Heart right ventricle (tissue), 16 donors: ENCODE measurements around the gene GALK2. TPM values are rescaled to one million over a fixed set of nuclear protein-coding genes. Genes with fewer than 3 reads are reported as not detected.
"Not testable (repeated sequence)": the region's sequence is repeated elsewhere in the genome, so short reads cannot be mapped to it uniquely, and the experiment has no call there.

Experiments used
- ATAC-seq, 8 donors: fragments of 200-7000 bp; cut with Tn5 transposase; one replicate each; pipeline ENCODE4 v1.9.1; 2020; ENCODE audit warnings: mild to moderate bottlenecking in 8 of 8, moderate library complexity in 8 of 8, moderate number of reproducible peaks in 1 of 8
- DNase-seq, 2 donors: peaks; one replicate each; pipeline ENCODE4 v3.0.0-alpha.2; 2020
- H3K27ac ChIP-seq, 10 donors: fragments of 200-600 bp; sonication (generic) in 2 of 10; one replicate each; pipeline versions ENCODE4 v1.5.0 to v1.8.0; 2020 to 2022; ENCODE audit warnings: mild to moderate bottlenecking in 3 of 10
- H3K27me3 ChIP-seq, 7 donors: fragments of 200-600 bp; one replicate each; pipeline ENCODE4 v1.8.0; 2021 to 2022; ENCODE audit warnings: mild to moderate bottlenecking in 2 of 7
- H3K36me3 ChIP-seq, 9 donors: fragments of 200-600 bp; sonication (generic) in 1 of 9; one replicate each; pipeline versions ENCODE4 v1.5.0 to v1.8.0; 2020 to 2022; ENCODE audit warnings: mild to moderate bottlenecking in 2 of 9
- H3K4me1 ChIP-seq, 9 donors: fragments of 200-600 bp; sonication (generic) in 1 of 9; one replicate each; pipeline versions ENCODE4 v1.5.0 to v1.8.0; 2020 to 2022; ENCODE audit warnings: mild to moderate bottlenecking in 4 of 9
- H3K4me3 ChIP-seq, 10 donors: fragments of 200-600 bp; sonication (generic) in 2 of 10; one replicate each; pipeline versions ENCODE4 v1.5.0 to v1.8.0; 2020 to 2022; ENCODE audit warnings: mild to moderate bottlenecking in 7 of 10, moderate library complexity in 2 of 10
- H3K9me3 ChIP-seq, 11 donors: fragments of 200-600 bp in 10 of 11; sonication (generic) in 2 of 11; one replicate each; pipeline versions ENCODE4 v1.5.0 to v1.8.0; 2013 to 2022; ENCODE audit warnings: mild to moderate bottlenecking in 2 of 11, control low read depth in 1 of 11, moderate library complexity in 1 of 11
- WGBS, 2 donors: extraction: QIAGEN DNeasy Blood & Tissue Kit; methylation state at CpG; one replicate each; pipeline ENCODE4 v1.1.7; 2013; ENCODE audit warnings: inconsistent platforms in 1 of 2; 5-methylcytosine and 5-hydroxymethylcytosine counted together
- intact Hi-C, 10 donors: fragments of 100-400 bp; cut with DNase I; formaldehyde crosslinking; loops; one replicate each; pipeline versions ENCODE4 v1.11.1 to v1.14.2; 2022
- polyA plus RNA-seq, 2 donors: library from polyadenylated mRNA; stranded (reverse); fragments of 200-250 nt; gene quantifications; one replicate each; pipeline ENCODE4 v1.2.3, GENCODE V29; 2013
- total RNA-seq, 10 donors: library from RNA; stranded (reverse); fragmentation: NEBNext Ultra II Directional in 3 of 10; extraction: Animal tissue kit (Norgen Biotek cat#: 25700) in 3 of 10; gene quantifications; one replicate each; pipeline versions ENCODE4 v1.2.1 to v1.2.4, GENCODE V29; 2021 to 2023
- TF ChIP-seq, protein P1 (sequence below), 9 donors: fragments of 200-600 bp; sonication (generic) in 2 of 9; IDR thresholded peaks; one replicate each; pipeline versions ENCODE4 v1.5.0 to v1.8.0; 2021 to 2022; ENCODE audit warnings: antibody characterized with exemption in 9 of 9, mild to moderate bottlenecking in 5 of 9, moderate library complexity in 1 of 9
- donor health status: Arrhythmogenic right ventricular cardiomyopathy.
- donor health status: ischemic (EF 13 %, LVEDD 7.1; RV severe dilation, severe dysfunction).
- donor health status: healthy with polysubstance abuse.
- donor health status: DM: no; HTN: yes; CAD: no.
- donor health status: DM: no; HTN: no; CAD: no.
- donor health status: ischemic (EF 25% LVEDD 6.9; RV normal size, moderate dysfunction).
- donor health status: ischemic (EF 25% LVEDD 5.7; RV mildly dilated, moderate dysfunction).
- donor health status: healthy.
- donor health status: DM: yes; HTN: yes; CAD: no.
- donor health status: Ischemic cardiomyopathy.
- donor health status: ischemic (EF 35%, LVEDD 5.7; RV mildly dilated, moderate dysfunction).
- donor health status: nonischemic (EF 11% LVEDD 7.7; RV severe dilation, severe dysfunction).
- donor health status: DM: yes; HTN: yes; CAD: no.
- donor health status: PGD.
- donor health status: ischemic (EF 29% LVEDD 5.4; RV normal size, mild dysfunction).
- donor health status: nonischemic (EF 23%, LVEDD 6.1; RV moderate dilation, normal function).

GALK2 gene
- total and polyA plus RNA-seq, 12 donors: 6.2 to 43.9 (median 35.5) TPM

DNA sequence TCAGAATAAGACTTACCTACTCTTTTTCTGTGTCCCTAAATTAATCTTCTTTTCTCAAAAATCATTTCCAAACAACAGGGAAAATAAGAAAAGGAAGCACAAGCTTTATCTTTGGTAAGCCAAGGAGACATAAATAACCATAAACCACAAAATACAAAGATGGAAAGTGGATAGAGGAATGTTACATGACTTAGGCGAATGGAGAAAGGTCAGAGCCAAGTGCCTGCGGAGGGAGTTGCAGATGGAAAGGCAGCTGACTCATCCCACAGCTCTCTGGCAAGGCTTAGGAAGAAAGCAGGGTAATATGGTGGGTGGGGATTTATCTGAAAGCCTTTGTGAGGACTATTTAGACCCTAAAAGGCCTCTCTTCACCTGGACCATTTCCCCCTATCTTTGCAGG, 72.8 kb downstream of the GALK2 start:
- Histone ChIP-seq H3K4me1 (peaks cover 0 to 28% (median 9%) of the 10 kb centered on the region in 9 donors), H3K36me3 (peaks cover 0 to 64% (median 0%) of the 10 kb centered on the region in 9 donors), H3K4me3 (no peak overlapping the region), H3K9me3 (no peaks in the 10 kb centered on the region), H3K27me3 (no peaks in the 10 kb centered on the region), H3K27ac (peak overlapping the region in 1 of 10 donors; percentile 32)
- ATAC-seq (peak in 3 of 8 donors; percentile 72 to 78 (median 74)), DNase-seq (no peak)
- WGBS, 2 donors: 71 to 72% methylated on average over 2 of the region's 2 CpGs
- TF ChIP-seq, protein P1, sequence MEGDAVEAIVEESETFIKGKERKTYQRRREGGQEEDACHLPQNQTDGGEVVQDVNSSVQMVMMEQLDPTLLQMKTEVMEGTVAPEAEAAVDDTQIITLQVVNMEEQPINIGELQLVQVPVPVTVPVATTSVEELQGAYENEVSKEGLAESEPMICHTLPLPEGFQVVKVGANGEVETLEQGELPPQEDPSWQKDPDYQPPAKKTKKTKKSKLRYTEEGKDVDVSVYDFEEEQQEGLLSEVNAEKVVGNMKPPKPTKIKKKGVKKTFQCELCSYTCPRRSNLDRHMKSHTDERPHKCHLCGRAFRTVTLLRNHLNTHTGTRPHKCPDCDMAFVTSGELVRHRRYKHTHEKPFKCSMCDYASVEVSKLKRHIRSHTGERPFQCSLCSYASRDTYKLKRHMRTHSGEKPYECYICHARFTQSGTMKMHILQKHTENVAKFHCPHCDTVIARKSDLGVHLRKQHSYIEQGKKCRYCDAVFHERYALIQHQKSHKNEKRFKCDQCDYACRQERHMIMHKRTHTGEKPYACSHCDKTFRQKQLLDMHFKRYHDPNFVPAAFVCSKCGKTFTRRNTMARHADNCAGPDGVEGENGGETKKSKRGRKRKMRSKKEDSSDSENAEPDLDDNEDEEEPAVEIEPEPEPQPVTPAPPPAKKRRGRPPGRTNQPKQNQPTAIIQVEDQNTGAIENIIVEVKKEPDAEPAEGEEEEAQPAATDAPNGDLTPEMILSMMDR (IDR thresholded peaks at IDR 0.05): no peak
- intact Hi-C loops: loop anchor here in 2 of 10 donors (5.0 to 10.0 kb wide), 3 partner anchors 52 to 179 kb away; partner anchors contain the start of gene FGF7 (in 1 of the 2)

DNA sequence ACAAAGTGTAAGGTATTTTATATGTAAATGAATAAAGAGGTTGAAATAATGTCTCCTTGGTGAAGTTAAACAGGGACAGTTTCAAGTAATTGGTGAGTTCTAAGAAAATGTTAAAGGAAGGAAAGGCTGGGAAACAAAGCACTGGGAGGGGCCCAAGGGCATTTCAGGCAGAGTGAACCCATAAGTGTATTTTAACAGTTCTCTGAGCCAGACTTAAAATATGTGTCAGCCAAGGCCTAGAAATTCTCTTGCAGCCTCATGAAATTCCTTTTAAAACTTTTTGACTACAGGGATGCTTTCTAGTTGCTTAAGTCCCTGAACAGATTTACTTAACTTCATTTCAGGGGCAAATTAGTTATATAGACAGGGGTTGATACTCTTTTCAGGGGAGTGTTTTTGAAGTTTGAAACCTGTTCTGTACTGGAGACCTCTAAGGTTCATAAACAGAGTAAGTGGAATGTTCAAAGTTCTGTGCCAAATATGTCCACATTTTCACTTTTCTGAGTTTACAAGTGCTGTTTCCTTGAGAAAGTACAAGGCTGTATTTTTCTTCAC, 77.6 kb downstream of the GALK2 start:
- TF ChIP-seq, protein P1 (IDR thresholded peaks at IDR 0.05): no peak
- H3K36me3 ChIP-seq: peaks cover 0 to 52% (median 5%) of the 10 kb centered on the region in 9 donors
- no peaks in the 10 kb centered on the region for H3K27me3 ChIP-seq
- intact Hi-C loops: loop anchor here in 2 of 10 donors (10.0 kb wide), 2 partner anchors 47 to 167 kb away; no protein-coding TSS in a partner anchor
- no peak overlapping the region for H3K27ac ChIP-seq
- H3K4me1 ChIP-seq: peaks cover 0 to 15% (median 4%) of the 10 kb centered on the region in 9 donors
- no peak overlapping the region for H3K4me3 ChIP-seq
- peaks cover 0 to 9% (median 0%) of the 10 kb centered on the region in 11 donors for H3K9me3 ChIP-seq
- ATAC-seq (no peak), DNase-seq (no peak)

DNA sequence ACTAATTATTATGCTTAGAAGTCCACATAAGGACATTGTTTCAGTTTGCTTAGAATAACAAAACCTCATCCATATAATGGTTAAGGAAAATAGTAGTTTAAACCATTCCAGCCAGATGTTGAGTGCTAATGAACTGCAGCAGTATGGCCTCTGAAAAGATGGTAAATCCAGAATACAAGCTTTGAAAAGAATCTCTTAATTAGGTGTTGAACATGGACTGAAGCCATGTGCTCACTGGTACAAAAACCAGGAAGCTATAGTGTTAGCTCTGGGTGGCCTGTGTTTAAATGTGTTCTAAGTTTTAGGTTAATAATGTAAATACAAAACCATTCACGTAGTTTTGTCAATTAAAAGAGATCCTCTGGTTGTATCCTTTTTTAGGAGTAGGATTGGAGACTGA, 78.2 kb downstream of the GALK2 start:
- Histone ChIP-seq H3K36me3 (peaks cover 0 to 45% (median 5%) of the 10 kb centered on the region in 9 donors), H3K4me3 (no peak overlapping the region), H3K4me1 (peaks cover 0 to 9% (median 0%) of the 10 kb centered on the region in 9 donors), H3K27ac (no peak overlapping the region), H3K9me3 (peaks cover 0 to 9% (median 0%) of the 10 kb centered on the region in 11 donors), H3K27me3 (no peaks in the 10 kb centered on the region)
- intact Hi-C loops: loop anchor here in 2 of 10 donors (10.0 kb wide), 2 partner anchors 47 to 167 kb away; no protein-coding TSS in a partner anchor
- no peak for DNase-seq
- ATAC-seq: no peak
- TF ChIP-seq, protein P1 (IDR thresholded peaks at IDR 0.05): no peak
- 96 to 100% methylated on average over 1 of the region's 1 CpG for WGBS, 2 donors

DNA sequence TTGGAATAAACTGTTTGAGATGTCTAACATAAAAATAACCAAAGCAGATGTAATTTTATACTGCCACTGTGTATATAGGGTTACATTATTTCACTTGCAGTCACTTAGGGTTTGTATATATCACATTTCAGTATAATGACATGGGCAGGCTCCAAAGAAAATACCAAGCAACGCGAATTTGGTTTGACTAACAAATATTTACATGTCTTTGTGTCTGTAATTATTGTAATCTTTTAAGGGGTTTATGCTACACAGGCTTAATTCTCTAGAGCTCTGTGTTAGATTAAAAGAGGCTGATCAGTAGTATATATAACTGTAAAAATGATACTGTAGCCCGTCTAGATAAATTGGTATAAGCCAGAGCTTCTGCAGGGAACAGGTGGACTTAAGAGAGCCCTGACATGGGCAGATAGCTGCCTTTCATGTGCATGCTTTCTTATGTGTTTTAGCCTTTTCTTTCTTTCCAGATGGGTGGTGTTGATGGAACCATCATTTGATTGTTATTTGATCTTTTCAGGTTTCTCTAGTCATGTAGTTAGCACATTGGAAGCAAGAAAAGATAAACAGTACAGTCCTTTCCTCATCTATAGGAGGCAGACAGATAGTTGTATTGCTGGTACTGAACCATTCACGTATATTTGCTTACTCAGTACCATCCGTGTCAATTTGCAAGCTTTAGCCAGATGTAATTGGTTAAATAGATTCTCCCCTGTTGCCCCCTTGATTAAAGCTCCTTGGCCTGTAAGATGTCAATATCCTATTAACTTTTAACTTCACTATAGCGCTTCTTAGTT, 86.1 kb downstream of the GALK2 start:
- ATAC-seq: no peak
- H3K4me3 ChIP-seq: no peak overlapping the region
- intact Hi-C loops: no loop called here
- peaks cover 0 to 19% (median 0%) of the 10 kb centered on the region in 9 donors for H3K36me3 ChIP-seq
- TF ChIP-seq, protein P1 (IDR thresholded peaks at IDR 0.05): no peak
- DNase-seq: no peak
- 76 to 83% methylated on average over 6 of the region's 6 CpGs for WGBS, 2 donors
- H3K9me3 ChIP-seq: peaks cover 0 to 20% (median 0%) of the 10 kb centered on the region in 11 donors
- no peaks in the 10 kb centered on the region for H3K27me3 ChIP-seq
- no peak overlapping the region for H3K27ac ChIP-seq
- no peaks in the 10 kb centered on the region for H3K4me1 ChIP-seq

DNA sequence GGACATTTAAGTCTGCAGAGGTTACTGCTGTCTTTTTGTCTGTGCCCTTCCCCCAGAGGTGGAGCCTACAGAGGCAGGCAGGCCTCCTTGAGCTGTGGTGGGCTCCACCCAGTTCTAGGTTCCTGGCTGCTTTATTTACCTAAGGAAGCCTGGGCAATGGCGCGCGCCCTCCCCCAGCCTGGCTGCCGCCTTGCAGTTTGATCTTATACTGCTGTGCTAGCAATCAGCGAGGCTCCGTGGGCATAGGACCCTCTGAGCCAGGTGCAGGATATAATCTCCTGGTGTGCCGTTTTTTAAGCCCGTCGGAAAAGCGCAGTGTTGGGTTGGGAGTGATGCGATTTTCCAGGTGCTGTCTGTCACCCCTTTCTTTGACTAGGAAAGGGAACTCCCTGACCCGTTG, 95.1 kb downstream of the GALK2 start:
- H3K27me3 ChIP-seq, DNase-seq, H3K27ac ChIP-seq, H3K4me3 ChIP-seq, ATAC-seq, H3K4me1 ChIP-seq, H3K36me3 ChIP-seq, intact Hi-C loops: not testable (repeated sequence)
- peaks cover 0 to 17% (median 3%) of the 10 kb centered on the region in 11 donors for H3K9me3 ChIP-seq
- WGBS, 2 donors: 95 to 96% methylated on average over 12 of the region's 12 CpGs
